Aorta (tissue), 5 donors: ENCODE data around the gene COG5. TPM values are rescaled to one million over a fixed set of nuclear protein-coding genes. Genes with fewer than 3 reads are reported as not detected.

ENCODE experiments used
- ATAC-seq: fragments of 200-7000 bp; cut with Tn5 transposase; one replicate; pipeline ENCODE4 v1.9.1; 2022; ENCODE audit warnings: moderate library complexity; ENCODE audit not compliant: low FRiP score
- DNase-seq, 2 donors: peaks; one replicate each; pipeline ENCODE4 v3.0.0-alpha.2; 2020
- H3K27ac ChIP-seq, 2 donors: one replicate each; pipeline ENCODE4 v1.5.1; 2013; ENCODE audit warnings: low read length in 2 of 2, mild to moderate bottlenecking in 2 of 2, moderate library complexity in 2 of 2, control low read depth in 1 of 2, inconsistent platforms in 1 of 2, low read depth in 1 of 2
- H3K27me3 ChIP-seq, 2 donors: one replicate each; pipeline ENCODE4 v1.6.1; 2013; ENCODE audit warnings: control low read depth in 1 of 2, low read length in 1 of 2, mild to moderate bottlenecking in 1 of 2, moderate library complexity in 1 of 2; ENCODE audit not compliant: insufficient read depth in 2 of 2, control insufficient read depth in 1 of 2
- H3K36me3 ChIP-seq, 2 donors: one replicate each; pipeline ENCODE4 v1.6.1; 2013; ENCODE audit warnings: control low read depth in 1 of 2, low read length in 1 of 2, mild to moderate bottlenecking in 1 of 2; ENCODE audit not compliant: insufficient read depth in 2 of 2, control insufficient read depth in 1 of 2
- H3K4me1 ChIP-seq, 2 donors: one replicate each; pipeline ENCODE4 v1.6.1; 2013; ENCODE audit warnings: low read length in 2 of 2, control low read depth in 1 of 2, mild to moderate bottlenecking in 1 of 2, moderate library complexity in 1 of 2; ENCODE audit not compliant: insufficient read depth in 2 of 2, control insufficient read depth in 1 of 2
- H3K4me3 ChIP-seq, 2 donors: one replicate each; pipeline ENCODE4 v1.5.1; 2013; ENCODE audit warnings: low read length in 2 of 2, control low read depth in 1 of 2, mild to moderate bottlenecking in 1 of 2
- H3K9me3 ChIP-seq: one replicate; pipeline ENCODE4 v1.6.1; 2013; ENCODE audit warnings: mild to moderate bottlenecking, low read length; ENCODE audit not compliant: control insufficient read depth
- WGBS, 2 donors: extraction: QIAGEN DNeasy Blood & Tissue Kit; methylation state at CpG; one replicate each; pipeline ENCODE4 v1.1.7; 2013; 5-methylcytosine and 5-hydroxymethylcytosine counted together
- intact Hi-C, 2 donors: fragments of 100-400 bp; cut with DNase I; formaldehyde crosslinking; loops; one replicate each; pipeline versions ENCODE4 v1.14.2 to v1.15.0; 2022
- polyA plus RNA-seq, 2 donors: library from polyadenylated mRNA; stranded (reverse); fragments of 200-250 nt; gene quantifications; one replicate each; pipeline ENCODE4 v1.2.3, GENCODE V29; 2013
- total RNA-seq, 2 donors: library from RNA; stranded (reverse); fragmentation: NEBNext Ultra II Directional; extraction: Animal tissue kit (Norgen Biotek cat#: 25700); gene quantifications; one replicate each; pipeline ENCODE4 v1.2.1, GENCODE V29; 2021
- donor health status: healthy with polysubstance abuse.
- donor health status: Bipolar disorder and iron deficiency.
- donor health status: DM: no; HTN: no; CAD: no.
- donor health status: DM: no; HTN: no; CAD: no.
- donor health status: DM: yes; HTN: yes; CAD: no.

The COG5 gene
- total and polyA plus RNA-seq, 4 donors = 8.6 to 58.2 (median 33.4) TPM

DNA sequence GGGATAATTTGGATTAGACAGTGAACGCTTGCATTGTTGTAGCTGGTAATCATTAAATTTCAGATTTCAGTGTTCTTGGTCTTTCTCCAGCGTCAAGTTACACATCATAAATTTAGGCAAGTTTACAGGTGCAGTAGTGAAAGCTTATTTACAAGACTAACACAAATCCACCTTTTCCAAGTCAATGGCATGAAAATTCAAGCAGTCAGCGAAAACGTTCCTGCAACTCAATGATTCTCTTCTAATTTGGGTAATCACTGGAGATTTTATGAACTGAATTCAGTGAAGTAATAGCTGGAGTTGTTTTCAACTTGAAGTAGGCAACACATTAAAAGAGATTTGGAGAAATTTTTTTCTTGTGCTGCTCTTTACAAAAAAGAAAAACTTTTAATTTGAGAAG is 34.2 kb upstream of the COG5 start:
- no peak for DNase-seq
- Histone ChIP-seq H3K9me3 (no peaks in the 10 kb centered on the region), H3K36me3 (no peaks in the 10 kb centered on the region), H3K4me1 (peaks cover 4 to 10% of the 10 kb centered on the region in 2 donors), H3K4me3 (no peak overlapping the region), H3K27ac (no peak overlapping the region), H3K27me3 (no peaks in the 10 kb centered on the region)
- intact Hi-C loops = loop anchor here in 1 of 2 donors (5.0 to 10.0 kb wide), 2 partner anchors 36 to 213 kb away; partner anchors contain the start of genes COG5 and DUS4L
- ATAC-seq = no peak
- WGBS, 2 donors = 85 to 88% methylated on average over 4 of the region's 4 CpGs

GRCh38 chr7:107597582-107597916 is 33.8 kb upstream of the COG5 start:
- Histone ChIP-seq H3K9me3 (no peaks in the 10 kb centered on the region), H3K4me3 (no peak overlapping the region), H3K36me3 (no peaks in the 10 kb centered on the region), H3K4me1 (peaks cover 4 to 12% of the 10 kb centered on the region in 2 donors), H3K27me3 (no peaks in the 10 kb centered on the region), H3K27ac (peak overlapping the region in 1 of 2 donors; percentile 60)
- DNase-seq = no peak
- WGBS, 2 donors = 88 to 92% methylated on average over 1 of the region's 1 CpG
- no peak for ATAC-seq
- intact Hi-C loops = loop anchor here in 1 of 2 donors (5.0 to 10.0 kb wide), 2 partner anchors 35 to 213 kb away; partner anchors contain the start of genes COG5 and DUS4L

GRCh38 chr7:107596881-107597581 is 33.3 kb upstream of the COG5 start:
- peak overlapping the region; percentile 39 to 60 for H3K27ac ChIP-seq
- DNase-seq (no peak), ATAC-seq (no peak)
- H3K27me3 ChIP-seq = no peaks in the 10 kb centered on the region
- H3K4me3 ChIP-seq = no peak overlapping the region
- no peaks in the 10 kb centered on the region for H3K36me3 ChIP-seq
- no peaks in the 10 kb centered on the region for H3K9me3 ChIP-seq
- H3K4me1 ChIP-seq = peaks cover 4 to 15% of the 10 kb centered on the region in 2 donors
- intact Hi-C loops = loop anchor here in 1 of 2 donors (5.0 to 10.0 kb wide), 2 partner anchors 35 to 212 kb away; partner anchors contain the start of genes COG5 and DUS4L
- 71 to 72% methylated on average over 5 of the region's 5 CpGs for WGBS, 2 donors

DNA sequence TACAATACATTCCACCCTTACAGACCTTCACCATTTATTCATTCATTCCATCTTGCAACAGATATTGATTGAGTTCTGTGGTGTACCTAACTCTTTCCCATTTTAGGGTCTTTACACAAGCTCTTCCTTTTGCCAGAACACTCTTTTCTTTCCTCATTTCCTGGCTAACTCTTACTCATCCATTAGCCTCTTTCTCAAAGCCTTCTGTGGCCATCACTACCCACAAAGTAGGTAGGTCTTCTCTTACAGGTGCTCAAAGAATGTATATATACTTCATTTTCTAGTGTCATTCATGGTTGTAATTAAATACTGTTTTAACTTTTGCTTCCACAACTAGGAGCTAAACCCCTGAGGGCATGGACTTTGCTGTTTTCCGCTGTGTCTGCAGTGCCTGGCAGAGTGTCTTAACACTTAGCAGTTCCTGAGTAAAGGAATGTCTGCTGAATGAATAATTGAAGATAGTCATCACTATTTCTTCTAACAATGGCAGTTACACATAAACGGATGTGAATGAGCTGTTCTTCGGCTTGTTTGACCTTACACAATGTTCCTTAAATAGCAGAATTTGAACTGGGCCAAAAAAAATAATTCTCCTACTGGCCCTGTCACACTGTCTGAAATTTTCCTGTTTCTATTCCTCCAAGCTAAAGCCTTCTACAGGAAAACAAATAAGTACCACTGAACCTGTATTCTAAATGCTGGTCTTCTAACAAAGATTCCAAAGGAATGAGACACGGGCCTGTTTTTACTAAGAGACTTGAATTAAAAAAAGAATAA is 31.4 kb upstream of the COG5 start:
- WGBS, 2 donors = 5 to 6% methylated on average over 4 of the region's 4 CpGs
- peaks cover 7 to 15% of the 10 kb centered on the region in 2 donors for H3K4me1 ChIP-seq

GRCh38 chr7:107593025-107593410 is 29.3 kb upstream of the COG5 start:
- Histone ChIP-seq H3K4me3 (no peak overlapping the region), H3K4me1 (peaks cover 7 to 15% of the 10 kb centered on the region in 2 donors), H3K9me3 (no peaks in the 10 kb centered on the region), H3K27me3 (no peaks in the 10 kb centered on the region), H3K27ac (peak overlapping the region in 1 of 2 donors; percentile 12), H3K36me3 (no peaks in the 10 kb centered on the region)
- no peak for ATAC-seq
- no peak for DNase-seq
- 56 to 64% methylated on average over 1 of the region's 1 CpG for WGBS, 2 donors
- intact Hi-C loops = loop anchor here in 1 of 2 donors (10.0 kb wide), 1 partner anchor 208 kb away; no protein-coding TSS in a partner anchor

More for the DNA sequence above, 31.4 kb upstream of the COG5 start:
- ATAC-seq (peak; percentile 88), DNase-seq (no peak)
- Histone ChIP-seq H3K36me3 (no peaks in the 10 kb centered on the region), H3K27me3 (no peaks in the 10 kb centered on the region), H3K9me3 (no peaks in the 10 kb centered on the region), H3K27ac (peak overlapping the region; percentile 92 to 94), H3K4me3 (peak overlapping the region in 1 of 2 donors; percentile 15)
- intact Hi-C loops = loop anchor here in 1 of 2 donors (2.0 to 10.0 kb wide), 3 partner anchors 14 to 210 kb away; partner anchors contain the start of genes BCAP29, COG5 and DUS4L

DNA sequence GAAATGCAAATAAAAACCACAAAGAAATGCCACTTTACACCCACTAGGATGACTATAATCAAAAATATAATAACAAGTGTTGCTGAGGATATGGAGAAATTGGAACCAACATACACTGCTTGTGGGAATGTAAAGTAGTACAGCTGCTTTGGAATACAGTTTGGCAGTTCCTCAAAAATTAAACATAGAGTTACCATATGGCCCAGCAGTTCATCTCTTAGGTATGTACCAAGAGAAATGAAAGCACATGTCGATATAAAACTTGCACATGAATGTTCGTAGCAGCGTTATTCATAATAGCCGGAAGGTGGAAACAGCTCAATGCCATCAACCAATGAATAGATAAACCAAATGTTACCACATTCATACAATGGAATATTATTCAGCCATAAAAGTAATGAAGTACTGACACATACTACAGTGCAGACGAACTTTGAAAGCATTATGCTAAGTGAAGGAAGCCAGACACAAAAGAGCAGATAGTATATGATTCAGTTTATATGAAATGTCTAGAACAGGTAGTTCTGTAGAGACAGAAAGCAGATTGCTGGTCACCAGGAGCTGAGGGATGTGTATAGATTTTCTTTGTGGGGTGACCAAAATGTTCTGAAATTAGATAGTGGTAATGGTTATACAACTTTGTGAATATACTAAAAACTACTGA is 28.8 kb upstream of the COG5 start:
- Histone ChIP-seq H3K36me3 (no peaks in the 10 kb centered on the region), H3K4me1 (peaks cover 7 to 15% of the 10 kb centered on the region in 2 donors), H3K4me3 (no peak overlapping the region), H3K9me3 (no peaks in the 10 kb centered on the region), H3K27ac (peak overlapping the region in 1 of 2 donors; percentile 43), H3K27me3 (no peaks in the 10 kb centered on the region)
- intact Hi-C loops = loop anchor here in 1 of 2 donors (10.0 kb wide), 1 partner anchor 208 kb away; no protein-coding TSS in a partner anchor
- ATAC-seq (no peak), DNase-seq (no peak)
- 80 to 82% methylated on average over 5 of the region's 5 CpGs for WGBS, 2 donors

GRCh38 chr7:107591421-107591820 is 27.7 kb upstream of the COG5 start:
- Histone ChIP-seq H3K4me1 (peaks cover 7 to 11% of the 10 kb centered on the region in 2 donors), H3K4me3 (no peak overlapping the region), H3K27me3 (no peaks in the 10 kb centered on the region), H3K9me3 (no peaks in the 10 kb centered on the region), H3K36me3 (no peaks in the 10 kb centered on the region), H3K27ac (no peak overlapping the region)
- DNase-seq = no peak
- ATAC-seq = peak; percentile 73
- intact Hi-C loops = loop anchor here in 1 of 2 donors (10.0 kb wide), 1 partner anchor 207 kb away; no protein-coding TSS in a partner anchor
- 4 to 8% methylated on average over 3 of the region's 3 CpGs for WGBS, 2 donors

- H3K36me3 ChIP-seq = no peaks in the 10 kb centered on the region
- no peaks in the 10 kb centered on the region for H3K27me3 ChIP-seq
- intact Hi-C loops = loop anchor here in 1 of 2 donors (10.0 kb wide), 1 partner anchor 136 kb away; no protein-coding TSS in a partner anchor
- H3K4me3 ChIP-seq = no peak overlapping the region
- no peak for DNase-seq
- no peak for ATAC-seq
- peaks cover 7 to 8% of the 10 kb centered on the region in 2 donors for H3K4me1 ChIP-seq
- WGBS, 2 donors = 74 to 77% methylated on average over 5 of the region's 5 CpGs
- no peaks in the 10 kb centered on the region for H3K9me3 ChIP-seq
- no peak overlapping the region for H3K27ac ChIP-seq
Observed at GRCh38 chr7:107588529-107589130, 24.9 kb upstream of the COG5 start.
